Measurements from ENCODE around the gene VPS72. TPM values are rescaled to one million over a fixed set of nuclear protein-coding genes. Genes with fewer than 3 reads are reported as not detected.

Gene VPS72
- total and polyA plus RNA-seq, 9 of the 15 experiments (the other 6 are each of a cell fraction or from before 2014, with no cell fraction given), result 7.2 to 131 (median 75.7) TPM

GRCh38 chr1:151235235-151235634, 45.2 kb upstream of the VPS72 start:
- Histone ChIP-seq H2AFZ (ENCODE audit: low read depth, low read length) (no peak overlapping the region), H3K9me1 (ENCODE audit: control insufficient read depth, insufficient read depth, low read length) (no peaks in the 10 kb centered on the region), H3K27me3 (ENCODE audit: control insufficient read depth in 2 of 2, insufficient read depth in 2 of 2, low read length in 2 of 2) (no peaks in the 10 kb centered on the region; a peak in 1 of 5 replicates), H3K4me2 (ENCODE audit: insufficient read depth, low read length) (no peak overlapping the region), H3K36me3 (ENCODE audit: control insufficient read depth, insufficient read depth, low read length) (peaks cover 74% of the 10 kb centered on the region; the same call in 2 of the 3 replicates), H3K27ac (ENCODE audit: extremely low read depth, low read depth, low read length) (no peak overlapping the region), H4K20me1 (replicated peaks; ENCODE audit: control insufficient read depth, insufficient read depth, low read length) (no peaks in the 10 kb centered on the region), H3K9ac (ENCODE audit: insufficient read depth in 1 of 2, low read depth in 2 of 2, low read length in 2 of 2) (no peak overlapping the region), H3K4me1 (replicated peaks in 1 of 2; ENCODE audit: control insufficient read depth in 2 of 2, insufficient read depth in 2 of 2, low read length in 2 of 2) (no peaks in the 10 kb centered on the region; a peak in 1 of 5 replicates), H3K79me2 (ENCODE audit: control insufficient read depth, insufficient read depth, low read length) (no peaks in the 10 kb centered on the region), H3K9me3 (replicated peaks; ENCODE audit: control insufficient read depth, insufficient read depth, low read depth, low read length) (no peaks in the 10 kb centered on the region; the same call in 1 of the 2 replicates), H3K4me3 (no peak overlapping the region)
- ChIA-PET POLR2A (interaction anchor here (1.0 kb wide), 1 partner anchor 45 kb away, joined by 3 read pairs; no protein-coding TSS in a partner anchor), CTCF (ENCODE audit: low intra/inter-chr PET ratio) (no interaction called here)
- in situ Hi-C loops (cut with MboI), result no loop called here
- no TSS peak for BruUV-seq (replicated peaks)
- ATAC-seq, result no peak
- FAIRE-seq, result no peak
- intact Hi-C loops (cut with micrococcal nuclease), result no loop called here
- no peak for DNase-seq (ENCODE audit: extremely low read depth in 1 of 4, low spot score in 3 of 4)
- 40% methylated on average over 6 of the region's 6 CpGs for whole genome bisulfite sequencing (ENCODE audit: insufficient coverage, low coverage, missing lambda C conversion rate)
- no peak for TF ChIP-seq CC2D1A (IDR thresholded peaks at IDR 0.05)
- no peak for TF ChIP-seq RAD21 (CRISPR knock-in tag; conservative IDR thresholded peaks at IDR 0.05 in 1 of 2, IDR thresholded peaks at IDR 0.05 in 1 of 2)
- no peak for TF ChIP-seq LARP7 (IDR thresholded peaks at IDR 0.05)
- TF ChIP-seq SIN3A (IDR thresholded peaks at IDR 0.05; ENCODE audit: borderline replicate concordance in 2 of 2, control insufficient read depth in 1 of 2, low read depth in 2 of 2, low read length in 2 of 2), result no peak
- TF ChIP-seq ZNF79 (CRISPR knock-in tag; IDR thresholded peaks at IDR 0.05; ENCODE audit: low read depth), result no peak
- TF ChIP-seq ATF3 (IDR thresholded peaks at IDR 0.05), result no peak
- no peak for TF ChIP-seq ATF3 (CRISPR knock-in tag; conservative IDR thresholded peaks at IDR 0.05)
- TF ChIP-seq MTA3 (IDR thresholded peaks at IDR 0.05; ENCODE audit: borderline replicate concordance), result no peak
- no peak for TF ChIP-seq HDAC1 (IDR thresholded peaks at IDR 0.05)
- TF ChIP-seq MTA1 (IDR thresholded peaks at IDR 0.05; ENCODE audit: borderline replicate concordance), result no peak
- TF ChIP-seq ZBTB49 (CRISPR knock-in tag; IDR thresholded peaks at IDR 0.05; ENCODE audit: borderline replicate concordance), result no peak
- TF ChIP-seq TFAM (CRISPR knock-in tag; conservative IDR thresholded peaks at IDR 0.05), result no peak
- TF ChIP-seq MTF1 (CRISPR knock-in tag; IDR thresholded peaks at IDR 0.05; ENCODE audit: borderline replicate concordance), result no peak
- no peak for TF ChIP-seq ASH1L (IDR thresholded peaks at IDR 0.05; ENCODE audit: borderline replicate concordance, low read depth, partially characterized antibody)

All from K562 (cell line).